Measurements from ENCODE around the gene KIRREL3. TPM values are rescaled to one million over a fixed set of nuclear protein-coding genes. Genes with fewer than 3 reads are reported as not detected.

Gene KIRREL3
- total and polyA plus RNA-seq, 2 donors (not counting 3 experiments of a cell fraction or from before 2014, with no cell fraction given), result not detected

DNA sequence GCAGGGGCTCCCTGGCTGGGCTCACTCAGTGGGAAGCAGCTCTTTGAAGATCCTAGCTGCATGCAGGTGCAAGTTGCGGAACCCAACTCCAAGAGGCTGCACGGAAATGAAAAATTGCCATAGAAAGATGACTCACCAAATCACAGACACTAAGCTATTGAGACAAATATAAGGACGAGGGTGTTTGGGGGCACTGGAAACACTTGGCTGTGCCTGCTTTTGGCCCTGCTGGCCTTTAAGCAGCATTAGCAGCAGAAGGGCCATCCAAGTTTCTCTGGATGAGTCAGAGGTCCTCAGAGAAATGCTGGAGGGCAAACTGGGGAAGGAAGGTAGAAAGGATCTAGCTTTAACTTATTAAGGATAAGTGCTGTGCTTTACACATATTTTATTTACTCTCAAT lies 282.3 kb downstream of the KIRREL3 start:
- FAIRE-seq, result no peak
- intact Hi-C loops (cut with micrococcal nuclease), result loop anchor here (5.0 kb wide), 1 partner anchor 274 kb away; no protein-coding TSS in a partner anchor
- H3K4me3 ChIP-seq (replicated peaks in 1 of 3; ENCODE audit: insufficient read depth in 1 of 3, low read depth in 1 of 3, low read length in 3 of 3), result no peak overlapping the region

More for the DNA sequence above, 282.3 kb downstream of the KIRREL3 start:
- CTCF ChIA-PET, result no interaction called here
- Histone ChIP-seq H3K4me1 (ENCODE audit: control insufficient read depth, extremely low read depth, insufficient read depth, low read length) (no peaks in the 10 kb centered on the region), H3K36me3 (ENCODE audit: control insufficient read depth in 2 of 2, extremely low read depth in 1 of 2, insufficient read depth in 2 of 2, low read length in 2 of 2) (no peaks in the 10 kb centered on the region), H3K9me3 (replicated peaks; ENCODE audit: control insufficient read depth, insufficient read depth, low read length) (no peaks in the 10 kb centered on the region), H3K27me3 (ENCODE audit: control insufficient read depth in 2 of 2, insufficient read depth in 2 of 2, low read length in 2 of 2) (no peaks in the 10 kb centered on the region), H3K9ac (replicated peaks; ENCODE audit: extremely low read depth, insufficient read depth, low read length) (no peak overlapping the region), H3K27ac (ENCODE audit: insufficient read depth, low read depth, low read length) (no peak overlapping the region), H3K4me2 (ENCODE audit: insufficient read depth, low read length) (no peak overlapping the region), H3K9me1 (replicated peaks; ENCODE audit: control insufficient read depth, extremely low read depth, insufficient read depth, low read length) (no peaks in the 10 kb centered on the region), H3K79me2 (ENCODE audit: control insufficient read depth, insufficient read depth, low read length) (no peaks in the 10 kb centered on the region), H2AFZ (ENCODE audit: low read depth, low read length) (no peak overlapping the region), H4K20me1 (replicated peaks; ENCODE audit: control insufficient read depth, extremely low read depth, insufficient read depth, low read length) (no peaks in the 10 kb centered on the region)
- dilution Hi-C loops (cut with MboI; ENCODE audit: extremely low pct_ligation_motif_present, low sequenced_read_pairs), result no loop called here
- POLR2A ChIA-PET, result no interaction called here
- BruUV-seq (replicated peaks), result no TSS peak
- DNase-seq (ENCODE audit: low read depth, low spot score), result no peak
- TF ChIP-seq EZH2 (IDR thresholded peaks at IDR 0.05; ENCODE audit: borderline replicate concordance, low read depth, low read length, severe bottlenecking) (no peak), FOS (IDR thresholded peaks at IDR 0.05; ENCODE audit: borderline replicate concordance, insufficient read depth, low read length) (no peak), POLR2AphosphoS5 (IDR thresholded peaks at IDR 0.05; ENCODE audit: insufficient read depth, low read depth, low read length) (no peak), POLR2A (IDR thresholded peaks at IDR 0.05; ENCODE audit: low read depth, low read length) (no peak), JUN (IDR thresholded peaks at IDR 0.05; ENCODE audit: borderline replicate concordance, insufficient read depth, insufficient read length, low read depth) (no peak), GATA2 (IDR thresholded peaks at IDR 0.05; ENCODE audit: insufficient read depth, insufficient read length, low read depth, low read length) (no peak), MYC (IDR thresholded peaks at IDR 0.05; ENCODE audit: low read depth, low read length) (no peak)
- TF ChIP-seq, protein P1, sequence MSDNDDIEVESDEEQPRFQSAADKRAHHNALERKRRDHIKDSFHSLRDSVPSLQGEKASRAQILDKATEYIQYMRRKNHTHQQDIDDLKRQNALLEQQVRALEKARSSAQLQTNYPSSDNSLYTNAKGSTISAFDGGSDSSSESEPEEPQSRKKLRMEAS (IDR thresholded peaks at IDR 0.05; ENCODE audit: insufficient read depth, insufficient read length), result no peak
- TF ChIP-seq, protein P2, sequence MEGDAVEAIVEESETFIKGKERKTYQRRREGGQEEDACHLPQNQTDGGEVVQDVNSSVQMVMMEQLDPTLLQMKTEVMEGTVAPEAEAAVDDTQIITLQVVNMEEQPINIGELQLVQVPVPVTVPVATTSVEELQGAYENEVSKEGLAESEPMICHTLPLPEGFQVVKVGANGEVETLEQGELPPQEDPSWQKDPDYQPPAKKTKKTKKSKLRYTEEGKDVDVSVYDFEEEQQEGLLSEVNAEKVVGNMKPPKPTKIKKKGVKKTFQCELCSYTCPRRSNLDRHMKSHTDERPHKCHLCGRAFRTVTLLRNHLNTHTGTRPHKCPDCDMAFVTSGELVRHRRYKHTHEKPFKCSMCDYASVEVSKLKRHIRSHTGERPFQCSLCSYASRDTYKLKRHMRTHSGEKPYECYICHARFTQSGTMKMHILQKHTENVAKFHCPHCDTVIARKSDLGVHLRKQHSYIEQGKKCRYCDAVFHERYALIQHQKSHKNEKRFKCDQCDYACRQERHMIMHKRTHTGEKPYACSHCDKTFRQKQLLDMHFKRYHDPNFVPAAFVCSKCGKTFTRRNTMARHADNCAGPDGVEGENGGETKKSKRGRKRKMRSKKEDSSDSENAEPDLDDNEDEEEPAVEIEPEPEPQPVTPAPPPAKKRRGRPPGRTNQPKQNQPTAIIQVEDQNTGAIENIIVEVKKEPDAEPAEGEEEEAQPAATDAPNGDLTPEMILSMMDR (IDR thresholded peaks at IDR 0.05; ENCODE audit: extremely low read depth in 1 of 2, insufficient read depth in 1 of 2, low read depth in 1 of 2, low read length in 2 of 2), result no peak

All from endothelial cell of umbilical vein (primary cell).